Hematopoietic multipotent progenitor cell treated with erythropoietin and hydrocortisone succinate and interleukin-3 and kit ligand, for 8 days (in vitro differentiated cells): ENCODE results near the gene ELAVL1.

ENCODE experiments used
- DNase-seq: peaks from one replicate; pipeline ENCODE4 v3.0.0-alpha.2; 2015

The ELAVL1 gene

DNA sequence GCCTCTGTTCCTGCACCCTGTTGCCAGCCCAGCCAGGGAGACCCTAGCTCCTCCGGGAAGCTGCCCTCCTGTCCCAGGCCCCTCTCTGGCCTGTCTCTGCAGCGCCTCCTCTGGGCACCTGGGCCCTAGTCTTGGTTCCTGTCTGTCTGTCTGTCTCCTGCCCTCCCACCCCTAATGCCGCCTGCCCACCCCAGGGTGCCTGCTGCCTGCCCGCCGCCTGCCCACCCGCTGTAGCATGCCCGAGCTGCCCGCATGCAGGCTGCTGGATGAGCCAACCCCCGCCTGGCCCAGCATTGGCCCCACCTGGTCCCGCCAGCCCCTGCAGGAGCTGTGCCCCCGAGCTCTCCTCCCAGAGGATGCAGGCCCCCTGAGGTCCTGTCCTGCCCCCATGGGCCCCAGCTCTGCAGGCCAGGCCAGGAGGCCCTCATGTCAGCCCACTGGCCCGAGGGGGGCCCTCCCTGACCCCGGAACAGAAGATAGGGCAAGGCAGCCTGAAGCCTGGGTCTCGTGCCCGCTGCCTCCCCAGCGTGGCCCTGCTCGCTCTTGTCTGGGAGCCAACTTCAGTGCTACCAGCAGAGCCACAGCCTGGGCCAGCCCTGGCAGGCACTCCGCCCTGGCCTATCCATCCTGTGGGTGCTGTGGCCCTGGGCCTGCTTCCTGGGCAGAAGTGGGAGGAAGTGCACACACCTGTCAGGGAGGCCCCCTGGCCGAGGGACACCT, 96.5 kb downstream of the ELAVL1 start:
- no peak for DNase-seq
